OCI-LY1 (cell line): ENCODE measurements around the gene DYRK1A.
A peak's percentile ranks its signal among the peaks of the same experiment; 100 is the strongest.

Experiments
- H2AFZ ChIP-seq: fragments of 200-600 bp; sonication (generic), shearing (Covaris generic); 2 replicates; pipeline ENCODE4 v1.6.0; 2014; ENCODE audit warnings: antibody characterized with exemption, mild to moderate bottlenecking, low read length
- H3F3A ChIP-seq: fragments of 200-600 bp; sonication (generic), shearing (Covaris generic); 2 replicates; pipeline ENCODE4 v1.6.0; 2014; ENCODE audit warnings: mild to moderate bottlenecking, antibody characterized with exemption, low read length, moderate library complexity; ENCODE audit not compliant: insufficient read depth
- H3K27ac ChIP-seq: fragments of 200-600 bp; sonication (generic); 2 replicates; pipeline ENCODE4 v1.5.1; 2014; ENCODE audit warnings: low read length, mixed run types, mild to moderate bottlenecking, low read depth; ENCODE audit not compliant: poor library complexity, severe bottlenecking
- H3K27me3 ChIP-seq: fragments of 200-600 bp; sonication (generic); 2 replicates; pipeline ENCODE4 v1.6.0; 2014; ENCODE audit warnings: antibody characterized with exemption, mild to moderate bottlenecking, low read length, moderate library complexity; ENCODE audit not compliant: insufficient read depth
- H3K36me3 ChIP-seq: fragments of 200-600 bp; sonication (generic); 2 replicates; pipeline ENCODE4 v1.6.1; 2014; ENCODE audit warnings: mild to moderate bottlenecking, antibody characterized with exemption, low read length, moderate library complexity, mixed read lengths; ENCODE audit not compliant: insufficient read depth
- H3K4me1 ChIP-seq: fragments of 200-600 bp; sonication (generic); 2 replicates; pipeline ENCODE4 v1.5.1; 2014; ENCODE audit warnings: mild to moderate bottlenecking, low read length, moderate library complexity; ENCODE audit not compliant: insufficient read depth, severe bottlenecking
- H3K4me2 ChIP-seq: fragments of 200-600 bp; sonication (generic), shearing (Covaris generic); 2 replicates; pipeline ENCODE4 v1.6.1; 2014; ENCODE audit warnings: low read length
- H3K4me3 ChIP-seq: fragments of 200-600 bp; sonication (generic); 2 replicates; pipeline ENCODE4 v1.5.1; 2014; ENCODE audit warnings: low read length, low read depth, mild to moderate bottlenecking, mixed read lengths; ENCODE audit not compliant: poor library complexity, severe bottlenecking
- H3K79me2 ChIP-seq: fragments of 200-600 bp; shearing (Covaris generic); 2 replicates; pipeline ENCODE4 v1.6.1; 2016; ENCODE audit warnings: mixed run types, low read length, mixed read lengths; ENCODE audit not compliant: insufficient read depth
- H3K9ac ChIP-seq: fragments of 200-600 bp; sonication (generic), shearing (Covaris generic); 2 replicates; pipeline ENCODE4 v1.6.1; 2014; ENCODE audit warnings: mild to moderate bottlenecking, low read length, mixed read lengths
- H3K9me2 ChIP-seq: fragments of 200-600 bp; sonication (generic), shearing (Covaris generic); 2 replicates; pipeline ENCODE4 v1.6.1; 2014; ENCODE audit warnings: low read depth, mild to moderate bottlenecking, low read length, mixed read lengths
- H3K9me3 ChIP-seq: fragments of 200-600 bp; shearing (Covaris generic); 2 replicates; pipeline ENCODE4 v1.6.1; 2014; ENCODE audit warnings: low read length, mixed read lengths
- H4K20me1 ChIP-seq: fragments of 200-600 bp; sonication (generic), shearing (Covaris generic); 2 replicates; pipeline ENCODE4 v1.6.0; 2016; ENCODE audit warnings: mild to moderate bottlenecking, low read length; ENCODE audit not compliant: insufficient read depth
- EZH2 ChIP-seq: fragments of 200-600 bp; sonication (generic), shearing (Covaris generic); IDR thresholded peaks from 2 replicates; pipeline ENCODE4 v1.8.0; 2017; ENCODE audit warnings: borderline replicate concordance, mixed run types, mild to moderate bottlenecking, antibody characterized with exemption, low read length, moderate library complexity, mixed read lengths
- TF ChIP-seq, protein P1 (sequence below): fragments of 200-600 bp; sonication (generic), shearing (Covaris generic); IDR thresholded peaks from 2 replicates; pipeline ENCODE4 v1.5.1; 2017; ENCODE audit warnings: mild to moderate bottlenecking, antibody characterized with exemption, low read length, moderate library complexity, mixed read lengths

DYRK1A gene

DNA sequence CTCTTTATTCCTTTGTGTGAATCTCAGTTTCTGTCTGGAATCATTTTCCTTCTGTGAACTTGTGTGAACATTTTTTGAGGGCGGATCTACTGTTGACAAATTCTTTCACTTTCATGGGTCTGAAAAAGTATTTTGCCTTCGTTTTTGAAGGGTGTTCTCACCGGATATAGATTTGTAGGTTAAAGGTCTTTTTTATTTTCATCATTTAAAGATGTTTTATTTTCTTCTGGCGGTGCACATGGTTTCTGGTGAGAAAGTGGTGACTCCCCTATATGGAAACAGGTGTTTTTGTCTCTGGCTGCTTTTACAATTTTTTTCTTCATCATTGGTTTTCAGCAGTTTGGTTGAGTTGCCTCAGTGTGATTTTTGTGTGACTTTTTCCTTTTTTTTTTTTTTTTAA, 94.9 kb downstream of the DYRK1A start:
- Histone ChIP-seq H3K79me2 (peaks cover 98% of the 10 kb centered on the region), H3K27ac (peak overlapping the region; percentile 82), H3K27me3 (no peaks in the 10 kb centered on the region), H3F3A (peaks cover 6% of the 10 kb centered on the region; the same call in 1 of the 2 replicates), H3K4me1 (peaks cover 70% of the 10 kb centered on the region), H3K9me2 (no peaks in the 10 kb centered on the region), H3K9ac (peak overlapping the region; percentile 1; the same call in 1 of the 2 replicates), H3K36me3 (peaks cover 14% of the 10 kb centered on the region; the same call in 1 of the 2 replicates), H2AFZ (no peak overlapping the region), H3K9me3 (no peaks in the 10 kb centered on the region), H4K20me1 (no peaks in the 10 kb centered on the region), H3K4me3 (peak overlapping the region; percentile 28), H3K4me2 (peak overlapping the region; percentile 54)
- TF ChIP-seq, protein P1, sequence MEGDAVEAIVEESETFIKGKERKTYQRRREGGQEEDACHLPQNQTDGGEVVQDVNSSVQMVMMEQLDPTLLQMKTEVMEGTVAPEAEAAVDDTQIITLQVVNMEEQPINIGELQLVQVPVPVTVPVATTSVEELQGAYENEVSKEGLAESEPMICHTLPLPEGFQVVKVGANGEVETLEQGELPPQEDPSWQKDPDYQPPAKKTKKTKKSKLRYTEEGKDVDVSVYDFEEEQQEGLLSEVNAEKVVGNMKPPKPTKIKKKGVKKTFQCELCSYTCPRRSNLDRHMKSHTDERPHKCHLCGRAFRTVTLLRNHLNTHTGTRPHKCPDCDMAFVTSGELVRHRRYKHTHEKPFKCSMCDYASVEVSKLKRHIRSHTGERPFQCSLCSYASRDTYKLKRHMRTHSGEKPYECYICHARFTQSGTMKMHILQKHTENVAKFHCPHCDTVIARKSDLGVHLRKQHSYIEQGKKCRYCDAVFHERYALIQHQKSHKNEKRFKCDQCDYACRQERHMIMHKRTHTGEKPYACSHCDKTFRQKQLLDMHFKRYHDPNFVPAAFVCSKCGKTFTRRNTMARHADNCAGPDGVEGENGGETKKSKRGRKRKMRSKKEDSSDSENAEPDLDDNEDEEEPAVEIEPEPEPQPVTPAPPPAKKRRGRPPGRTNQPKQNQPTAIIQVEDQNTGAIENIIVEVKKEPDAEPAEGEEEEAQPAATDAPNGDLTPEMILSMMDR: no peak
- TF ChIP-seq EZH2: no peak

DNA sequence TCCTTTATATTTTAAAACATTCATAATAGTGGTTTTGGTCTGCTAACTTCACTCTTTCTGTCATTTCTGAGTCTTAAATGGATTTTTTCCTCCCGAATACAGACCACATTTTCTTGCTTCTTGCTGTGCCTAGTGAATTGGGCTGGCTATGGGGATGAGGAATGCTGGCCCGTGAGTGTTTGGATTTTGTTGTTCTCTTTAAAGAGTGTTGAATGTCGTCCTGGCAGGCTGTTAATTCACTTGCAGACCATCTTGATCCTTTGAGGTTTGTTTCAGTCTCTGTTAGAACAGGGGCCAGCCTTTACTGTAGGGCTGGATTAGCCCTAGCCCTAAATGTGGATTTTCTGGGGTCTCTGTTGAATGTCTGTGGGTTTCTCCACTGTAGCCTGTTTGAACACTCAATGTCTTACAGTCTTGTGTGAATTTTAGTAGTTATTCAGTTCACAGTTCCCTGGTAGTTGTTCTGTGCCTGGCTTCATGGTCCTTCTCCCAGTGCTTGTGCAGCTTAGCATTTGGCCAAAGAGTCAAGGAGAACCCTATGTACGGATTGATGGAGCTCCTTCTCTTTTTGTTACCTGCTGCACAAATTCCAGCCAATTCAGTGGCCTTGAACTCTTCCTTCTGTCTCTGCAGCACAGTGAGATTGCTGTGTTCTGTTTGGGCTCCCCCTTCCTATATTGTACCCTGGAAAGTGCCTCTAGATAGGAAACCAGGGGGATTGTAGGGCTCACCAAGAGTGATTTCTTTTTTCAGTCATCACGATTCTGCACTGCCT, 95.7 kb downstream of the DYRK1A start:
- no peaks in the 10 kb centered on the region for H3K27me3 ChIP-seq
- peaks cover 100% of the 10 kb centered on the region for H3K79me2 ChIP-seq
- TF ChIP-seq EZH2: no peak
- TF ChIP-seq, protein P1: no peak
- peak overlapping the region; percentile 44; the same call in 1 of the 2 replicates for H3K9ac ChIP-seq
- H3K4me3 ChIP-seq: peak overlapping the region; percentile 28
- H3K27ac ChIP-seq: peak overlapping the region; percentile 82
- peak overlapping the region; percentile 54 for H3K4me2 ChIP-seq
- H2AFZ ChIP-seq: no peak overlapping the region
- H3K36me3 ChIP-seq: peaks cover 14% of the 10 kb centered on the region
- H4K20me1 ChIP-seq: no peaks in the 10 kb centered on the region
- no peaks in the 10 kb centered on the region for H3K9me2 ChIP-seq
- peaks cover 69% of the 10 kb centered on the region for H3K4me1 ChIP-seq
- H3F3A ChIP-seq: peaks cover 6% of the 10 kb centered on the region; the same call in 1 of the 2 replicates
- H3K9me3 ChIP-seq: no peaks in the 10 kb centered on the region

DNA sequence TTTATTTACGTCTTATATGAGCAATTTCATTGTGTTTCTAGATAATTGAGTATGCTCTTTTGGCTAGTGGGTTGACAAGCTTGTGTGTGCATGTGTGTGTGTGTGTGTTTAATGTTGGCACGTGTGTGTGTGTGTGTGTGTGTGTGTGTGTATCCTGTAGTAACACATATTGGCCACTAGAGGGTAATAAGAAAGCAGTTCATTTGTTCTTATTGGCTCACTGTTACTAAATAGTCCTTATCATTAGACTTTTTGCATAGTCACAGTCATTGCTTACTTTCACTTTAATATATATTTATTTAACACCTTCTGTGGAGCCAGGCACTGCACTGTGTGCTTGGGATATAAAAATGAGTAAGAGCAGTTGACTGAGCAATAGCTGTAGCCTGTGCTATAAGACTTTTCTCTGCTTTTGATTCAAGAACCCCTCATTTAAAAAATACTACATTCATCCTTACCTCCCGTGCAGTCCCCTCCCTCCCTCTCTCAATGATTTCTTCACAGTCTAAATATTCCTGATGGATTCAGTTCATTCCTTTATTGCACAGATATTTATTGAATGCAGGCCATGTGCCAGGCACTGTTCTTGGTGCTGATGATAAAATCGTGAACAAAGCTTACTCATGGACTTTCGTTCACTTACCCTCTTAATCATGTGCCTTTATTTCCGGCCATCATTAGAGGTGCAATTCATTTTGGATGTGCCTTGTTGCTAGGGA, 96.7 kb downstream of the DYRK1A start:
- Histone ChIP-seq H3F3A (peaks cover 6% of the 10 kb centered on the region; the same call in 1 of the 2 replicates), H3K4me2 (no peak overlapping the region), H3K9me2 (no peaks in the 10 kb centered on the region), H3K79me2 (peaks cover 100% of the 10 kb centered on the region), H3K9ac (no peak overlapping the region), H4K20me1 (no peaks in the 10 kb centered on the region), H3K36me3 (peaks cover 24% of the 10 kb centered on the region), H3K27ac (no peak overlapping the region), H2AFZ (no peak overlapping the region), H3K4me1 (peaks cover 59% of the 10 kb centered on the region), H3K9me3 (no peaks in the 10 kb centered on the region), H3K4me3 (no peak overlapping the region), H3K27me3 (no peaks in the 10 kb centered on the region)
- TF ChIP-seq, protein P1: peak; percentile 76
- no peak for TF ChIP-seq EZH2
